GM23338 (cell line): ENCODE data around the gene CAAP1. TPM values are rescaled to one million over a fixed set of nuclear protein-coding genes. Genes with fewer than 3 reads are reported as not detected.

Experiments used
- ATAC-seq: fragments of 200-7000 bp; cut with Tn5 transposase; 3 replicates; pipeline ENCODE4 v1.9.1; 2020
- DNase-seq: peaks from one replicate; pipeline ENCODE4 v3.0.0-alpha.2; 2015; ENCODE audit warnings: low spot score
- H2AFZ ChIP-seq: fragments of 200-600 bp; sonication (generic); 2 replicates; pipeline ENCODE4 v1.8.0; 2016; ENCODE audit warnings: antibody characterized with exemption, mild to moderate bottlenecking, moderate library complexity
- H3F3A ChIP-seq: fragments of 200-600 bp; sonication (generic); replicated peaks from 2 replicates; pipeline ENCODE4 v1.8.0; 2017; ENCODE audit warnings: antibody characterized with exemption, mixed run types, low read depth
- H3K27ac ChIP-seq: fragments of 200-600 bp; sonication (generic); 2 replicates; pipeline ENCODE4 v1.6.1; 2016; ENCODE audit warnings: low read depth
- H3K27me3 ChIP-seq: fragments of 200-600 bp; sonication (generic); 2 replicates; pipeline ENCODE4 v1.8.0; 2016; ENCODE audit warnings: mild to moderate bottlenecking, mixed run types, moderate library complexity; ENCODE audit not compliant: insufficient read depth
- H3K36me3 ChIP-seq: fragments of 200-600 bp; sonication (generic); 2 replicates; pipeline ENCODE4 v1.8.0; 2016; ENCODE audit warnings: mild to moderate bottlenecking; ENCODE audit not compliant: insufficient read depth
- H3K4me1 ChIP-seq: fragments of 200-600 bp; sonication (generic); 2 replicates; pipeline ENCODE4 v1.8.0; 2016; ENCODE audit warnings: mild to moderate bottlenecking, moderate library complexity; ENCODE audit not compliant: insufficient read depth
- H3K4me2 ChIP-seq: fragments of 200-600 bp; sonication (generic); 2 replicates; pipeline ENCODE4 v1.7.1; 2017; ENCODE audit warnings: mixed run types
- H3K4me3 ChIP-seq: fragments of 200-600 bp; sonication (generic); 2 replicates; pipeline ENCODE4 v1.6.1; 2016; ENCODE audit warnings: mixed run types
- H3K79me2 ChIP-seq: fragments of 200-600 bp; sonication (generic); replicated peaks from 2 replicates; pipeline ENCODE4 v1.8.0; 2017; ENCODE audit warnings: mild to moderate bottlenecking; ENCODE audit not compliant: insufficient read depth
- H3K9me2 ChIP-seq: fragments of 200-600 bp; sonication (generic); 2 replicates; pipeline ENCODE4 v1.8.0; 2017; ENCODE audit not compliant: insufficient read depth
- H4K20me1 ChIP-seq: fragments of 200-600 bp; sonication (generic); replicated peaks from 2 replicates; pipeline ENCODE4 v1.8.0; 2017; ENCODE audit warnings: mild to moderate bottlenecking; ENCODE audit not compliant: insufficient read depth
- H3K27ac Mint-ChIP-seq: 2 replicates; pipeline ENCODE4 v1.8.0; 2020; ENCODE audit warnings: inconsistent platforms, mild to moderate bottlenecking, moderate library complexity, mixed read lengths
- H3K27me3 Mint-ChIP-seq: 3 replicates; pipeline ENCODE4 v1.8.0; 2022; ENCODE audit warnings: low read depth, mild to moderate bottlenecking, moderate library complexity, mixed read lengths, inconsistent platforms; ENCODE audit not compliant: insufficient read depth, poor library complexity
- H3K36me3 Mint-ChIP-seq: 3 replicates; pipeline ENCODE4 v1.8.0; 2021; ENCODE audit warnings: low read depth, mild to moderate bottlenecking, inconsistent platforms, moderate library complexity, mixed read lengths
- H3K4me1 Mint-ChIP-seq: 3 replicates; pipeline ENCODE4 v1.8.0; 2020; ENCODE audit warnings: mild to moderate bottlenecking, inconsistent platforms, mixed read lengths
- H3K4me3 Mint-ChIP-seq: 3 replicates; pipeline ENCODE4 v1.8.0; 2021; ENCODE audit warnings: moderate library complexity, mild to moderate bottlenecking, inconsistent platforms, mixed read lengths
- H3K9me3 Mint-ChIP-seq: 3 replicates; pipeline ENCODE4 v1.8.0; 2020; ENCODE audit warnings: moderate library complexity, mild to moderate bottlenecking, inconsistent platforms, mixed read lengths
- CREB1 ChIP-seq: fragments of 250-450 bp; sonication (Bioruptor Pico); IDR thresholded peaks from 2 replicates; pipeline ENCODE4 v1.5.0; 2020; ENCODE audit warnings: low read depth, mild to moderate bottlenecking, moderate library complexity
- CTCF ChIP-seq, 2 experiments: fragments of 200-600 bp in 1 of 2; sonication (generic) in 1 of 2; conservative IDR thresholded peaks; 2 replicates each; pipeline versions ENCODE4 v1.5.1 to v1.6.1; 2016 to 2017; ENCODE audit warnings: antibody characterized with exemption in 2 of 2, low read depth in 2 of 2, mild to moderate bottlenecking in 2 of 2, moderate library complexity in 1 of 2
- EZH2 ChIP-seq: fragments of 200-600 bp; sonication (generic); IDR thresholded peaks from one replicate; pipeline ENCODE4 v1.8.0; 2017; ENCODE audit warnings: antibody characterized with exemption, mild to moderate bottlenecking, low read depth; ENCODE audit not compliant: unreplicated experiment
- EZH2phosphoT487 ChIP-seq: fragments of 200-600 bp; sonication (generic); IDR thresholded peaks from one replicate; pipeline ENCODE4 v1.8.1; 2018; ENCODE audit warnings: antibody characterized with exemption; ENCODE audit not compliant: unreplicated experiment
- JUNB ChIP-seq: IDR thresholded peaks from one replicate; pipeline ENCODE4 v1.6.1; 2016; ENCODE audit warnings: antibody characterized with exemption; ENCODE audit not compliant: unreplicated experiment
- NANOG ChIP-seq: IDR thresholded peaks from 2 replicates; pipeline ENCODE4 v1.6.1; 2016; ENCODE audit warnings: antibody characterized with exemption, borderline replicate concordance
- REST ChIP-seq: IDR thresholded peaks from one replicate; pipeline ENCODE4 v1.6.1; 2018; ENCODE audit warnings: antibody characterized with exemption; ENCODE audit not compliant: unreplicated experiment
- STAT1 ChIP-seq: IDR thresholded peaks from one replicate; pipeline ENCODE4 v1.6.1; 2016; ENCODE audit warnings: antibody characterized with exemption; ENCODE audit not compliant: unreplicated experiment
- polyA plus RNA-seq: library from polyadenylated mRNA; unstranded; fragments of >200 nt; fragmentation: Nextera tagmentation; extraction: Ambion mirVana; gene quantifications from 2 replicates; pipeline ENCODE4 v1.2.1, GENCODE V29; 2016
- total RNA-seq: library from RNA; depleted of rRNA; stranded (reverse); fragments of >200 nt; shearing (Covaris generic); gene quantifications from 2 replicates; pipeline ENCODE4 v1.2.3, GENCODE V29; 2014

CAAP1 gene
- total and polyA plus RNA-seq, 2 experiments from 2014 or later = 47.9 to 59.7 TPM

GRCh38 chr9:26904671-26905070 is 12.1 kb upstream of the CAAP1 start:
- no peak overlapping the region for H3K4me3 ChIP-seq
- Mint-ChIP-seq H3K4me3 (no peak overlapping the region), H3K9me3 (no peaks in the 10 kb centered on the region), H3K36me3 (peaks cover 45% of the 10 kb centered on the region; the same call in 2 of the 3 replicates), H3K27me3 (no peaks in the 10 kb centered on the region), H3K27ac (no peak overlapping the region), H3K4me1 (no peaks in the 10 kb centered on the region)
- H3K9me2 ChIP-seq = peaks cover 3% of the 10 kb centered on the region; the same call in 1 of the 2 replicates
- H4K20me1 ChIP-seq = no peaks in the 10 kb centered on the region; the same call in 1 of the 2 replicates
- DNase-seq = no peak
- no peaks in the 10 kb centered on the region for H3K27me3 ChIP-seq
- peaks cover 14% of the 10 kb centered on the region for H3K36me3 ChIP-seq
- TF ChIP-seq EZH2 = no peak
- ATAC-seq = no peak
- H3K27ac ChIP-seq = no peak overlapping the region
- no peak overlapping the region for H2AFZ ChIP-seq
- no peaks in the 10 kb centered on the region for H3F3A ChIP-seq
- no peaks in the 10 kb centered on the region for H3K79me2 ChIP-seq
- H3K4me1 ChIP-seq = no peaks in the 10 kb centered on the region
- H3K4me2 ChIP-seq = no peak overlapping the region

GRCh38 chr9:26904070-26904469 is 11.5 kb upstream of the CAAP1 start:
- Mint-ChIP-seq H3K9me3 (no peaks in the 10 kb centered on the region), H3K4me3 (no peak overlapping the region), H3K36me3 (peaks cover 40% of the 10 kb centered on the region; the same call in 2 of the 3 replicates), H3K27me3 (no peaks in the 10 kb centered on the region), H3K27ac (no peak overlapping the region), H3K4me1 (no peaks in the 10 kb centered on the region)
- no peak for ATAC-seq
- H3K36me3 ChIP-seq = peaks cover 14% of the 10 kb centered on the region
- H3K4me1 ChIP-seq = no peaks in the 10 kb centered on the region
- no peak overlapping the region for H3K4me3 ChIP-seq
- no peaks in the 10 kb centered on the region; the same call in 1 of the 2 replicates for H4K20me1 ChIP-seq
- no peak for DNase-seq
- no peaks in the 10 kb centered on the region for H3K79me2 ChIP-seq
- no peaks in the 10 kb centered on the region for H3F3A ChIP-seq
- H3K9me2 ChIP-seq = peaks cover 3% of the 10 kb centered on the region; the same call in 1 of the 2 replicates
- no peak overlapping the region for H2AFZ ChIP-seq
- TF ChIP-seq NANOG (no peak), JUNB (no peak), REST (no peak), STAT1 (no peak)
- no peak overlapping the region for H3K27ac ChIP-seq
- H3K4me2 ChIP-seq = no peak overlapping the region
- no peaks in the 10 kb centered on the region for H3K27me3 ChIP-seq

- Mint-ChIP-seq H3K9me3 (no peaks in the 10 kb centered on the region; the same call in 2 of the 3 replicates), H3K4me3 (peak overlapping the region; percentile 95), H3K27ac (peak overlapping the region; percentile 99), H3K36me3 (peaks cover 5% of the 10 kb centered on the region; the same call in 1 of the 3 replicates), H3K4me1 (peaks cover 9% of the 10 kb centered on the region), H3K27me3 (peaks cover 11% of the 10 kb centered on the region)
- no peaks in the 10 kb centered on the region for H3K27me3 ChIP-seq
- H3K36me3 ChIP-seq = no peaks in the 10 kb centered on the region
- peaks cover 39% of the 10 kb centered on the region for H3K79me2 ChIP-seq
- peak overlapping the region; percentile 82 for H3K4me3 ChIP-seq
- peak overlapping the region; percentile 98 for H3K27ac ChIP-seq
- H3K4me1 ChIP-seq = peaks cover 5% of the 10 kb centered on the region; the same call in 1 of the 2 replicates
- ATAC-seq (no peak), DNase-seq (peak; percentile 9)
- peak overlapping the region; percentile 84 for H3K4me2 ChIP-seq
- no peaks in the 10 kb centered on the region; the same call in 1 of the 2 replicates for H3K9me2 ChIP-seq
- peaks cover 6% of the 10 kb centered on the region; the same call in 1 of the 2 replicates for H4K20me1 ChIP-seq
- no peaks in the 10 kb centered on the region; the same call in 1 of the 2 replicates for H3F3A ChIP-seq
- no peak overlapping the region for H2AFZ ChIP-seq
- TF ChIP-seq REST (no peak), EZH2 (no peak), EZH2phosphoT487 (no peak), JUNB (no peak), CTCF (conservative IDR thresholded peaks at IDR 0.05; ENCODE audit: low read depth in 2 of 2) (no peak), CREB1 (CRISPR knock-in tag) (no peak)
Observed at GRCh38 chr9:26893030-26893676, 551 bp upstream of the CAAP1 start.
